Stimulated activated CD4-positive, alpha-beta T cell treated with anti-CD3 and anti-CD28 coated beads, Interleukin-1b, Interleukin-23, amount 100 ng/mL, for 4 hours (primary cell): ENCODE measurements around the gene PCNP.
"Not testable (repeated sequence)": the region's sequence is repeated elsewhere in the genome, so short reads cannot be mapped to it uniquely, and the experiment has no call there.

Source experiments
- DNase-seq, 2 donors: peaks; one replicate each; pipeline ENCODE4 v3.0.0-alpha.2; 2020; ENCODE audit warnings: low read depth in 2 of 2

The PCNP gene

GRCh38 chr3:101567528-101568317, 6.3 kb upstream of the PCNP start:
- peak; percentile 12 to 31 for DNase-seq

- no peak for DNase-seq
Observed at GRCh38 chr3:101571028-101571895, 2.7 kb upstream of the PCNP start.

GRCh38 chr3:101574388-101575112, 570 bp downstream of the PCNP start:
- peak; percentile 5 to 31 for DNase-seq

- no peak for DNase-seq
Observed at GRCh38 chr3:101577286-101577685, 3.3 kb downstream of the PCNP start.

- no peak for DNase-seq
Observed at GRCh38 chr3:101588616-101589015, 14.6 kb downstream of the PCNP start.

GRCh38 chr3:101591071-101591470, 17.1 kb downstream of the PCNP start:
- no peak for DNase-seq

GRCh38 chr3:101602731-101603130, 28.8 kb downstream of the PCNP start:
- no peak for DNase-seq

GRCh38 chr3:101603184-101603583, 29.2 kb downstream of the PCNP start:
- DNase-seq: no peak

- DNase-seq: not testable (repeated sequence)
Observed at GRCh38 chr3:101605398-101605797, 31.4 kb downstream of the PCNP start.

GRCh38 chr3:101611023-101611422, 37.0 kb downstream of the PCNP start:
- DNase-seq: no peak

GRCh38 chr3:101613014-101613413, 39.0 kb downstream of the PCNP start:
- not testable (repeated sequence) for DNase-seq

- DNase-seq: no peak
Observed at GRCh38 chr3:101615525-101615924, 41.5 kb downstream of the PCNP start.

- DNase-seq: no peak
Observed at GRCh38 chr3:101617478-101617877, 43.5 kb downstream of the PCNP start.

- no peak for DNase-seq
Observed at GRCh38 chr3:101618726-101619125, 44.7 kb downstream of the PCNP start.

- no peak for DNase-seq
Observed at GRCh38 chr3:101619734-101620133, 45.8 kb downstream of the PCNP start.

- DNase-seq: no peak
Observed at GRCh38 chr3:101623656-101624055, 49.7 kb downstream of the PCNP start.

GRCh38 chr3:101624857-101625256, 50.9 kb downstream of the PCNP start:
- no peak for DNase-seq

GRCh38 chr3:101625879-101626278, 51.9 kb downstream of the PCNP start:
- DNase-seq: no peak

GRCh38 chr3:101629219-101629618, 55.2 kb downstream of the PCNP start:
- DNase-seq: no peak

- no peak for DNase-seq
Observed at GRCh38 chr3:101631098-101631796, 57.3 kb downstream of the PCNP start.

- not testable (repeated sequence) for DNase-seq
Observed at GRCh38 chr3:101631959-101632358, 58.0 kb downstream of the PCNP start.

- no peak for DNase-seq
Observed at GRCh38 chr3:101632586-101632985, 58.6 kb downstream of the PCNP start.
